Muscle layer of duodenum (tissue), 2 donors: ENCODE data around the gene CDK2.

Experiments used
- H3K27ac ChIP-seq: one replicate; pipeline ENCODE4 v1.7.0; 2013; ENCODE audit warnings: mild to moderate bottlenecking, low read length
- H3K27me3 ChIP-seq: one replicate; pipeline ENCODE4 v1.7.0; 2013; ENCODE audit warnings: low read depth, mild to moderate bottlenecking, control low read depth, low read length
- H3K36me3 ChIP-seq, 2 donors: one replicate each; pipeline ENCODE4 v1.7.0; 2013; ENCODE audit warnings: low read length in 2 of 2, control low read depth in 1 of 2, mild to moderate bottlenecking in 1 of 2; ENCODE audit not compliant: insufficient read depth in 2 of 2, control insufficient read depth in 1 of 2
- H3K4me1 ChIP-seq, 2 donors: one replicate each; pipeline ENCODE4 v1.7.0; 2013; ENCODE audit warnings: low read length in 2 of 2, mild to moderate bottlenecking in 2 of 2, control low read depth in 1 of 2, moderate library complexity in 1 of 2; ENCODE audit not compliant: insufficient read depth in 2 of 2, control insufficient read depth in 1 of 2
- H3K4me3 ChIP-seq, 2 donors: one replicate each; pipeline ENCODE4 v1.7.0; 2013; ENCODE audit warnings: low read length in 2 of 2, low read depth in 1 of 2, mild to moderate bottlenecking in 1 of 2
- H3K9me3 ChIP-seq, 2 donors: one replicate each; pipeline ENCODE4 v1.7.0; 2013; ENCODE audit warnings: low read length in 2 of 2, control low read depth in 1 of 2, mild to moderate bottlenecking in 1 of 2; ENCODE audit not compliant: control insufficient read depth in 1 of 2
- donor health status: healthy.

CDK2 gene

GRCh38 chr12:55930771-55931316 lies 35.8 kb upstream of the CDK2 start, which contains the start of gene DGKA:
DGKA (plus strand) TSS chr12:55931162; CDS start chr12:55936504, 5,342 bp downstream.
- Histone ChIP-seq H3K4me1 (peaks cover 14 to 21% of the 10 kb centered on the region in 2 donors), H3K4me3 (peak within 1 kb of the TSS; percentile 74 to 85), H3K27me3 (no peaks in the 10 kb centered on the region), H3K36me3 (peaks cover 0 to 4% of the 10 kb centered on the region in 2 donors), H3K9me3 (no peaks in the 10 kb centered on the region), H3K27ac (peak within 1 kb of the TSS; percentile 91)

- no peaks in the 10 kb centered on the region for H3K9me3 ChIP-seq
- H3K27me3 ChIP-seq, result no peaks in the 10 kb centered on the region
- peaks cover 14 to 16% of the 10 kb centered on the region in 2 donors for H3K4me1 ChIP-seq
Observed at GRCh38 chr12:55931317-55931779, 35.3 kb upstream of the CDK2 start.

GRCh38 chr12:55931780-55932550 lies 34.7 kb upstream of the CDK2 start:
- Histone ChIP-seq H3K9me3 (no peaks in the 10 kb centered on the region), H3K36me3 (peaks cover 0 to 4% of the 10 kb centered on the region in 2 donors), H3K4me1 (peaks cover 14 to 15% of the 10 kb centered on the region in 2 donors), H3K27me3 (no peaks in the 10 kb centered on the region), H3K27ac (peak overlapping the region; percentile 91), H3K4me3 (peak overlapping the region; percentile 74 to 85)

More at GRCh38 chr12:55931317-55931779, 35.3 kb upstream of the CDK2 start:
- H3K27ac ChIP-seq, result peak overlapping the region; percentile 91
- H3K36me3 ChIP-seq, result peaks cover 0 to 4% of the 10 kb centered on the region in 2 donors
- H3K4me3 ChIP-seq, result peak overlapping the region; percentile 65 to 74

GRCh38 chr12:55932551-55932910 lies 34.1 kb upstream of the CDK2 start:
- peaks cover 14 to 15% of the 10 kb centered on the region in 2 donors for H3K4me1 ChIP-seq
- H3K9me3 ChIP-seq, result no peaks in the 10 kb centered on the region
- H3K4me3 ChIP-seq, result peak overlapping the region; percentile 74 to 85
- no peaks in the 10 kb centered on the region for H3K27me3 ChIP-seq
- peak overlapping the region; percentile 77 for H3K27ac ChIP-seq
- no peaks in the 10 kb centered on the region for H3K36me3 ChIP-seq

- Histone ChIP-seq H3K36me3 (no peaks in the 10 kb centered on the region), H3K27ac (peak overlapping the region; percentile 77), H3K4me3 (peak overlapping the region in 1 of 2 donors; percentile 85), H3K9me3 (no peaks in the 10 kb centered on the region), H3K4me1 (peaks cover 14 to 15% of the 10 kb centered on the region in 2 donors), H3K27me3 (no peaks in the 10 kb centered on the region)
Observed at GRCh38 chr12:55933169-55933798, 33.3 kb upstream of the CDK2 start.

- Histone ChIP-seq H3K27ac (no peak overlapping the region), H3K36me3 (peaks cover 0 to under 1% of the 10 kb centered on the region in 2 donors), H3K9me3 (no peaks in the 10 kb centered on the region), H3K27me3 (no peaks in the 10 kb centered on the region), H3K4me1 (peaks cover 14 to 15% of the 10 kb centered on the region in 2 donors), H3K4me3 (no peak overlapping the region)
Observed at GRCh38 chr12:55933799-55934742, 32.6 kb upstream of the CDK2 start.

GRCh38 chr12:55934773-55935172 lies 31.9 kb upstream of the CDK2 start:
- Histone ChIP-seq H3K36me3 (peaks cover 0 to 5% of the 10 kb centered on the region in 2 donors), H3K4me1 (peaks cover 14 to 15% of the 10 kb centered on the region in 2 donors), H3K4me3 (no peak overlapping the region), H3K27ac (no peak overlapping the region), H3K27me3 (no peaks in the 10 kb centered on the region), H3K9me3 (no peaks in the 10 kb centered on the region)

- Histone ChIP-seq H3K9me3 (no peaks in the 10 kb centered on the region), H3K27me3 (no peaks in the 10 kb centered on the region), H3K36me3 (peaks cover 0 to 8% of the 10 kb centered on the region in 2 donors), H3K4me1 (peaks cover 12 to 18% of the 10 kb centered on the region in 2 donors), H3K27ac (peak overlapping the region; percentile 13), H3K4me3 (peak overlapping the region in 1 of 2 donors; percentile 9)
Observed at GRCh38 chr12:55935738-55936151, 30.9 kb upstream of the CDK2 start.

- Histone ChIP-seq H3K9me3 (no peaks in the 10 kb centered on the region), H3K4me3 (no peak overlapping the region), H3K4me1 (peaks cover 0 to 7% of the 10 kb centered on the region in 2 donors), H3K27ac (no peak overlapping the region), H3K36me3 (peaks cover 7 to 22% of the 10 kb centered on the region in 2 donors), H3K27me3 (no peaks in the 10 kb centered on the region)
Observed at GRCh38 chr12:55937981-55938380, 28.6 kb upstream of the CDK2 start.

GRCh38 chr12:55938826-55939501 lies 27.7 kb upstream of the CDK2 start:
- peaks cover 11 to 22% of the 10 kb centered on the region in 2 donors for H3K36me3 ChIP-seq
- no peak overlapping the region for H3K4me3 ChIP-seq
- H3K4me1 ChIP-seq, result peaks cover 0 to 6% of the 10 kb centered on the region in 2 donors
- no peak overlapping the region for H3K27ac ChIP-seq
- no peaks in the 10 kb centered on the region for H3K9me3 ChIP-seq
- H3K27me3 ChIP-seq, result no peaks in the 10 kb centered on the region
